ENCODE results near the gene ZCCHC8. TPM values are rescaled to one million over a fixed set of nuclear protein-coding genes. Genes with fewer than 3 reads are reported as not detected.

The ZCCHC8 gene
- total RNA-seq, 1 experiment from 2014 or later = 41.8 TPM

- DNase-seq (ENCODE audit: unreplicated experiment) = no peak
- Mint-ChIP-seq H3K27ac (ENCODE audit: low read depth, unreplicated experiment) (peak overlapping the region; percentile 57), H3K4me3 (ENCODE audit: unreplicated experiment) (no peak overlapping the region), H3K4me1 (ENCODE audit: insufficient read depth, unreplicated experiment) (peaks cover 16% of the 10 kb centered on the region), H3K9me3 (ENCODE audit: unreplicated experiment) (no peaks in the 10 kb centered on the region), H3K36me3 (ENCODE audit: insufficient read depth, unreplicated experiment) (peaks cover 61% of the 10 kb centered on the region), H3K27me3 (ENCODE audit: insufficient read depth, unreplicated experiment) (no peaks in the 10 kb centered on the region)
- POLR2A ChIA-PET = interaction anchor here (0.6 to 13.1 kb wide), 14 partner anchors 9 to 725 kb away, joined by 3 to 271 read pairs (median 4); partner anchors contain the start of genes DENR, DIABLO, MPHOSPH9 and ZCCHC8
- BruUV-seq (replicated peaks) = no TSS peak
- TF ChIP-seq CTCF (IDR thresholded peaks at IDR 0.05; ENCODE audit: unreplicated experiment) = no peak
- CTCF ChIA-PET = interaction anchor here (0.6 to 1.3 kb wide), 4 partner anchors 14 to 293 kb away, joined by 3 to 4 read pairs (median 4); no protein-coding TSS in a partner anchor
- intact Hi-C loops (cut with micrococcal nuclease) = loop anchor here (10.0 kb wide), 1 partner anchor 231 kb away; the partner anchor contains the start of gene DENR
These were observed 23.4 kb upstream of the ZCCHC8 start for GRCh38 chr12:122523846-122524718.

GRCh38 chr12:122523280-122523679, 22.5 kb upstream of the ZCCHC8 start:
- ChIA-PET POLR2A (interaction anchor here (1.1 to 13.1 kb wide), 10 partner anchors 10 to 724 kb away, joined by 3 to 271 read pairs (median 6); partner anchors contain the start of genes DENR and ZCCHC8), CTCF (interaction anchor here (1.0 to 1.3 kb wide), 2 partner anchors 13 to 186 kb away, joined by 4 read pairs; no protein-coding TSS in a partner anchor)
- DNase-seq (ENCODE audit: unreplicated experiment) = peak; percentile 80
- no TSS peak for BruUV-seq (replicated peaks)
- Mint-ChIP-seq H3K27ac (ENCODE audit: low read depth, unreplicated experiment) (peak overlapping the region; percentile 57), H3K4me3 (ENCODE audit: unreplicated experiment) (no peak overlapping the region), H3K27me3 (ENCODE audit: insufficient read depth, unreplicated experiment) (no peaks in the 10 kb centered on the region), H3K36me3 (ENCODE audit: insufficient read depth, unreplicated experiment) (peaks cover 69% of the 10 kb centered on the region), H3K4me1 (ENCODE audit: insufficient read depth, unreplicated experiment) (peaks cover 22% of the 10 kb centered on the region), H3K9me3 (ENCODE audit: unreplicated experiment) (no peaks in the 10 kb centered on the region)
- intact Hi-C loops (cut with micrococcal nuclease) = loop anchor here (10.0 kb wide), 1 partner anchor 232 kb away; the partner anchor contains the start of gene DENR
- no peak for TF ChIP-seq CTCF (IDR thresholded peaks at IDR 0.05; ENCODE audit: unreplicated experiment)

GRCh38 chr12:122520676-122521075, 19.9 kb upstream of the ZCCHC8 start:
- H3K27ac Mint-ChIP-seq (ENCODE audit: low read depth, unreplicated experiment) = no peak overlapping the region
- CTCF ChIA-PET = interaction anchor here (0.6 kb wide), 1 partner anchor 35 kb away, joined by 7 read pairs; no protein-coding TSS in a partner anchor
- no TSS peak for BruUV-seq (replicated peaks)

More at GRCh38 chr12:122520676-122521075, 19.9 kb upstream of the ZCCHC8 start:
- no peak for DNase-seq (ENCODE audit: unreplicated experiment)
- no peak for TF ChIP-seq CTCF (IDR thresholded peaks at IDR 0.05; ENCODE audit: unreplicated experiment)
- intact Hi-C loops (cut with micrococcal nuclease) = loop anchor here (10.0 kb wide), 1 partner anchor 234 kb away; the partner anchor contains the start of gene DENR
- Mint-ChIP-seq H3K36me3 (ENCODE audit: insufficient read depth, unreplicated experiment) (peaks cover 95% of the 10 kb centered on the region), H3K9me3 (ENCODE audit: unreplicated experiment) (no peaks in the 10 kb centered on the region), H3K27me3 (ENCODE audit: insufficient read depth, unreplicated experiment) (no peaks in the 10 kb centered on the region), H3K4me1 (ENCODE audit: insufficient read depth, unreplicated experiment) (peaks cover 31% of the 10 kb centered on the region), H3K4me3 (ENCODE audit: unreplicated experiment) (no peak overlapping the region)
- POLR2A ChIA-PET = interaction anchor here (2.2 to 13.1 kb wide), 2 partner anchors 10 to 20 kb away, joined by 12 to 271 read pairs; partner anchors contain the start of gene ZCCHC8

Measured in MCF 10A (cell line).